ENCODE results near the gene KCNN3.

DNA sequence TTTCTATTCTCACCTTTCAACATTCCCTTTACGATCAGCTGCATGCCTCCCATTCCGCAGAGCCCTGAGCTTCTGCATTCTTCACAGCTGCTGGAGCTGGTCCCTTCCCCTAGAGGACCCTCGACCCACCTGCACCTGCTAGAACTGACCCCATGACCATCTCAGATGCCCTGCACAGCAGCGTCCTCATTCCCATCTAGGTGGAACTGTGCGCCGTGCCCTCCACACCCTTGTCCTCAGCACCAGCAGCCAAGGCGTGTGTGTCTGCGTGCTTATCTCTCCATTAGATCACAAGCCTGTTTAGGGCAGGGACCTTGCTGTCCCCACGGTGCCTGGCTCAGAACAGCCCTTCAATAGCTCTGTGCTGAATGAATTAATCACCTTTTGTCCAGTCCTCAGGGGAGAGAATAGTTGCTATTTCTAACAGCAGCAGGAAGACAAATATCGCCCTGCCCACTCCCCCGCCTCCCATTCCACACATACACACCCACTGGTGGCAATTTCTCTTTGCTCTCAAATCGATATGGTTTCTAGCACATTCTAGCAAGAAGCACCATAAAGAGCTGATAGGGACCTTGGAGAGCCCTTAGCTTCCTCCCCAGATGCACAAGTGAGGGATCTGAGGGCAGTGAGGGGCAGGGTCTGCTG is 61.7 kb downstream of the KCNN3 start:
- TF ChIP-seq, protein P1, sequence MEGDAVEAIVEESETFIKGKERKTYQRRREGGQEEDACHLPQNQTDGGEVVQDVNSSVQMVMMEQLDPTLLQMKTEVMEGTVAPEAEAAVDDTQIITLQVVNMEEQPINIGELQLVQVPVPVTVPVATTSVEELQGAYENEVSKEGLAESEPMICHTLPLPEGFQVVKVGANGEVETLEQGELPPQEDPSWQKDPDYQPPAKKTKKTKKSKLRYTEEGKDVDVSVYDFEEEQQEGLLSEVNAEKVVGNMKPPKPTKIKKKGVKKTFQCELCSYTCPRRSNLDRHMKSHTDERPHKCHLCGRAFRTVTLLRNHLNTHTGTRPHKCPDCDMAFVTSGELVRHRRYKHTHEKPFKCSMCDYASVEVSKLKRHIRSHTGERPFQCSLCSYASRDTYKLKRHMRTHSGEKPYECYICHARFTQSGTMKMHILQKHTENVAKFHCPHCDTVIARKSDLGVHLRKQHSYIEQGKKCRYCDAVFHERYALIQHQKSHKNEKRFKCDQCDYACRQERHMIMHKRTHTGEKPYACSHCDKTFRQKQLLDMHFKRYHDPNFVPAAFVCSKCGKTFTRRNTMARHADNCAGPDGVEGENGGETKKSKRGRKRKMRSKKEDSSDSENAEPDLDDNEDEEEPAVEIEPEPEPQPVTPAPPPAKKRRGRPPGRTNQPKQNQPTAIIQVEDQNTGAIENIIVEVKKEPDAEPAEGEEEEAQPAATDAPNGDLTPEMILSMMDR (conservative IDR thresholded peaks at IDR 0.05): no peak
- TF ChIP-seq ZFX (IDR thresholded peaks at IDR 0.05): no peak
